RWPE1 (cell line): ENCODE data around the gene KRTAP5-9.
"Not testable (repeated sequence)": the region's sequence is repeated elsewhere in the genome, so short reads cannot be mapped to it uniquely, and the experiment has no call there.

Experiments used
- CTCF ChIA-PET: fragments of 350-600 bp; sonication (Branson Sonifier 250); formaldehyde crosslinking; extraction: SDS; loops from one replicate; lab custom pipeline; 2021; lab: Yijun Ruan, JAX
- POLR2A ChIA-PET: fragments of 400-600 bp; formaldehyde crosslinking; extraction: SDS; loops from one replicate; lab custom pipeline; 2020; ENCODE audit warnings: antibody characterized with exemption; ENCODE audit not compliant: low non-redundant PET; lab: Yijun Ruan, JAX
- DNase-seq: peaks from one replicate; pipeline ENCODE4 v3.0.0; 2012; ENCODE audit warnings: low spot score
- H3K27ac ChIP-seq: fragments of 450-650 bp; 2 replicates; pipeline ENCODE4 v1.5.1; 2017
- TF ChIP-seq, protein P1 (sequence below): fragments of 450-650 bp; conservative IDR thresholded peaks from 2 replicates; pipeline ENCODE4 v1.5.1; 2017; ENCODE audit warnings: low read depth, mild to moderate bottlenecking

Gene KRTAP5-9

DNA sequence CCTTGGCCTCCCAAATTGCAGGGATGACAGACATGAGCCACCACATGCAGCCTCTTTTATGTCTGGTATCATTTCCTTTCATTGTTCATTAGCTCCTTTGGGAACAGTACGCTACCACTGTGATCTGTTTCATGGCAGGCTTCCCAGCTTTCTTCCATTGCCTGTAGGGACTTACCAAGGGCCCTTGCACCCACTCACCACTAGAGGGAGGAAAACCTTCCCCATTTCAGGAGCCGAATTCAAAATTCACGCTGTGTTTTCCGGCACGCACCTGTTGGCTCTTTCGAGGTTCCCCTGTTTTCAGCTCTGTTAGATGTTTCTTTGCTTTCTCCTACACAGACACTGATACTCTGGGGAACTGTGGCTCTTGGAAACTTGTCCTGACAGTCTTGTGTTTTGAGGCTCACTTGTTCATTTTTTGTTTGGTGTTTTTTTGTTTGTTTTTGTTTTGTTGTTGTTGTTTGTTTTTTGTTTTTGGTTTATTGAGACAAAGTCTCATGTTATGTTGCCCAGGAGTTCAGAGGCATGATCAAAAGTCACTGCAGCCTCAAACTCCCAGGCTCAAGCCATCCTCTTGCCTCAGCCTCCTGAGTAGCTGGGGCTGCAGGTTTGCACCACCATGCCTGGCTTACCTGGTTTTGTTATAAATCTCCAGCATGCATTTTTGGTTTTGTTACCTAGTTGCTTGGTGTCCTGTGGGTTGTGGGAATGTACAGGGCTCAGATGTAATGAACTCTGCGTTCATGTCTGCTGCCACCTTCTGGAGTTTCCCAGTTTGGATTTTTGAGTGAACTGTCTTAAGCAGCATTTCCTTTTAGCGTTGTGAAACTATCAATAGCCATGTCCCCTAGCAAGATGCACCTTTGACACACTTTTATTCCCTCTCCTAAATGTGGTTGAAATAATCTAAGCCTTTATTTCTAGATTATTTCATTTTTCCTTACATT is 32.1 kb downstream of the KRTAP5-9 start:
- CTCF ChIA-PET, result interaction anchor here (0.5 to 1.0 kb wide), 9 partner anchors 15 to 856 kb away, joined by 3 to 10 read pairs (median 4); no protein-coding TSS in a partner anchor
- no peak overlapping the region for H3K27ac ChIP-seq
- TF ChIP-seq, protein P1, sequence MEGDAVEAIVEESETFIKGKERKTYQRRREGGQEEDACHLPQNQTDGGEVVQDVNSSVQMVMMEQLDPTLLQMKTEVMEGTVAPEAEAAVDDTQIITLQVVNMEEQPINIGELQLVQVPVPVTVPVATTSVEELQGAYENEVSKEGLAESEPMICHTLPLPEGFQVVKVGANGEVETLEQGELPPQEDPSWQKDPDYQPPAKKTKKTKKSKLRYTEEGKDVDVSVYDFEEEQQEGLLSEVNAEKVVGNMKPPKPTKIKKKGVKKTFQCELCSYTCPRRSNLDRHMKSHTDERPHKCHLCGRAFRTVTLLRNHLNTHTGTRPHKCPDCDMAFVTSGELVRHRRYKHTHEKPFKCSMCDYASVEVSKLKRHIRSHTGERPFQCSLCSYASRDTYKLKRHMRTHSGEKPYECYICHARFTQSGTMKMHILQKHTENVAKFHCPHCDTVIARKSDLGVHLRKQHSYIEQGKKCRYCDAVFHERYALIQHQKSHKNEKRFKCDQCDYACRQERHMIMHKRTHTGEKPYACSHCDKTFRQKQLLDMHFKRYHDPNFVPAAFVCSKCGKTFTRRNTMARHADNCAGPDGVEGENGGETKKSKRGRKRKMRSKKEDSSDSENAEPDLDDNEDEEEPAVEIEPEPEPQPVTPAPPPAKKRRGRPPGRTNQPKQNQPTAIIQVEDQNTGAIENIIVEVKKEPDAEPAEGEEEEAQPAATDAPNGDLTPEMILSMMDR, result peak; percentile 89
- peak; percentile 61 for DNase-seq
- POLR2A ChIA-PET, result no interaction called here

DNA sequence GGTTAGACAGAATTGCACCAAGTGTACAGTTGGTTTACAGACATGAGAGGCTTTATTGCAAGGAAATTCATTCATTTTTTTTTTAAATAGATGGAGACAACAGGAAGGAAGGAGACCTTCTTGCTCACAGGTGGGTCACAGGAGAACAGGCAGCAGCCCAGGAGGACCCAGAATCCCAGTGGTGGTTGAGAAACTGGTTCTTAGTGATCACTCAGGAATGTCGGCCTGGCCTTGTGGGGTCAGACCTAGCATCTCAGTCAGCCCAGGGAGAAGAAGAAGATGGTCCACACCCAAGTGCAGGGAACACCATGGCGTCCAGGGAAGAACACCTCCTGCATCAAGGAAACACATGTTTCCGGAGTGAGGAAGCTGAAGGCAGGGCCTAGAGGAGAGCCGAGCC is 33.6 kb downstream of the KRTAP5-9 start:
- H3K27ac ChIP-seq, result no peak overlapping the region
- ChIA-PET POLR2A (no interaction called here), CTCF (interaction anchor here (0.6 kb wide), 1 partner anchor 10 kb away, joined by 3 read pairs; no protein-coding TSS in a partner anchor)
- DNase-seq, result no peak
- TF ChIP-seq, protein P1, result no peak

DNA sequence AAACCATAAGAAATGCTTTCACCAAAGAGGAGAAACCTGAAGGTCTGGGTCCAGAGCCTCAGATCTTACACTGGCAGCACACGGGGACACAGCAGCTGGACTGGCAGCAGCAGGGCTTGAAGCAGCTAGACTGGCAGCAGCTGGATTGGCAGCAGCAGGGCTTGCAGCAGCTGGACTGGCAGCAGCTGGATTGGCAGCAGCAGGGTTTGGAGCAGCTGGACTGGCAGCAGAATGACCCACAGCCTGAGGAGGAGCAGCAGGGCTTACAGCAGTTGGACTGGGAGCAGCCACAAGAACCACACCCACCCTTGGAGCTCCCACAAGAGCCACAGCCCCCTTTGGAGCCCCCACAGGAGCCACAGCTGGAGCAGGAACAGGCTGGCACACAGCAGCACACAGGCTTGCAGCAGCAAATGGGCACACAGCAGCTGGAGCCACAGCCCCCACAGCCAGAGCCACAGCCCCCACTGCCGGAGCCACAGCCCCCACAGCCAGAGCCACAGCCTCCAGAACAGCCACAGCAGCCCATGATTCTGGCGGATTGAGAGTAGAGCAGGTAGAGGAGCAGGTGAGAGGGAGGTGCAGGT is 34.2 kb downstream of the KRTAP5-9 start, which contains the start of gene KRTAP5-11:
Gene KRTAP5-11, minus strand, starts transcription at position 567 of the 587 bp plus-strand sequence. Its CDS starts 38 bp downstream, at position 529.
- ChIA-PET POLR2A (no interaction called here), CTCF (no interaction called here)
- TF ChIP-seq, protein P1, result no peak
- H3K27ac ChIP-seq, result no peak within 1 kb of the TSS
- no peak for DNase-seq

DNA sequence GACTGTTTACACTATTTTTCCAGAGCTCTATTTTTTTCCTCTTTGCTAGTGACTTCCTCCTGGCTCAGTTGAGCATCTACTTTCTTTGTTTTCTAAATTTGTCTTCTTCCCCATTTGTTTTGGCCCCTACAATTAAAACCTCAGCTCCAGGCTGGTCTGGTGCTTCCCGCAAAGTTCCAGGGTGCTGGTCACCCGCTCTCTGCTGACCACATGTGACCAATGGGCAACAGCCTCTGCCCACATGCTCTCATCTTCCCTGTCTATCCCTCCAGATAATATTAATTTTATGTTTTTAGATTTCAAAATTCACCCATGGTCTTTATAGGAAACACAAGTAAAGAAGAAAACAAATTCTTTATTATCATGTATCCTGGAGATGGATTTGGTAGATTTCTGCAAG is 34.7 kb downstream of the KRTAP5-9 start:
- POLR2A ChIA-PET, DNase-seq, H3K27ac ChIP-seq, CTCF ChIA-PET: not testable (repeated sequence)

DNA sequence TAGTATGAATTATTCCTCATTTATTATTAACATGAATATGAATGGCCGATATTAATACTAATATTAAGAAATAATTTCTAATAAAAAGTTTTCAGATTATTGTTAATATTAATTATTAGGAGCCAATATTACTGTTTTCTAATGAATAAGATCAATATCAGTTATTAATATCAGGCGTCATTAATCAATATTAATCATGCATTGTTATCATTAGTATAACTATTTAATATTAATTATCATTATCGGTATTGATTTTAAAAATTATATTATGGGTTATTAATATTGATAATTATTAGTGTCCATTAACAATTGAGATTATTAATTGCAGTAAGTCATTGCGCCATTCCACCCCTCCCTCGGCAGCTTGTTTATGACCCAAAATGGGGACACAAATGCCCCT is 37.5 kb downstream of the KRTAP5-9 start:
- CTCF ChIA-PET, H3K27ac ChIP-seq, DNase-seq, POLR2A ChIA-PET: not testable (repeated sequence)

- CTCF ChIA-PET, result interaction anchor here (0.6 kb wide), 1 partner anchor 1897 kb away, joined by 3 read pairs; no protein-coding TSS in a partner anchor
- DNase-seq, POLR2A ChIA-PET, H3K27ac ChIP-seq: not testable (repeated sequence)
Observed at GRCh38 chr11:71588314-71588713, 40.1 kb downstream of the KRTAP5-9 start.

DNA sequence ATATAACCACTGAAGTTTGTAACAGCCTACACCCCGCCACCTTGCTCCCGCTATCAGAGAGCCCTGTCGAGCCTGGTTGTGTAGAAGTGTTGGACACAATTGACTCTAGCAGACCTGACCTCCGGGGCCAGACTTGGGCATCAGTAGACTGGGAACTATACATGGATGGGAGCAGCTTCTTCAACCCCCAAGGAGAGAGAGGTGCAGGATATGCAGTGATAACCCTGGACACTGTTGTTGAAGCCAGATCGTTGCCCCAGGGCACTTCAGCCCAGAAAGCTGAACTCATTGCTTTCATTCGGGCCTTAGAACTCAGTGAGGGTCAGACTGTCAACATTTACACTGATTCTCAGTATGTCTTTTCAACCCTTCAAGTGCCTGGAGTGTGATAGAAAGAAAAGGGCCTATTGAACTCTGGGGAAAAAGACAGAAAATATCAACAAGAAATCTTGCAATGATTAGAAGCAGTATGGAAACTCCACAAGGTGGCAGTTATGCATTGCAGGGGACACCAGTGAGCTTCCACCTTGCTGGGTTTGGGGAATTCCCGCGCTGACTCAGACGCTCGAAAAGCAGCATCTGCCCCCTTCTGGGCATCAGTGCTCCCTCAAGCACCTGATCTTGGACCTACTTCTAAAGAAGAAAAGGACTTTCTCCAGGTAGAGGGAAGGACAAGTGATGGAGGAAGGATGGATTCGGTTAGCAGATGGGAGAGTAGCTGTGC is 40.8 kb downstream of the KRTAP5-9 start:
- H3K27ac ChIP-seq, DNase-seq, POLR2A ChIA-PET, CTCF ChIA-PET: not testable (repeated sequence)

DNA sequence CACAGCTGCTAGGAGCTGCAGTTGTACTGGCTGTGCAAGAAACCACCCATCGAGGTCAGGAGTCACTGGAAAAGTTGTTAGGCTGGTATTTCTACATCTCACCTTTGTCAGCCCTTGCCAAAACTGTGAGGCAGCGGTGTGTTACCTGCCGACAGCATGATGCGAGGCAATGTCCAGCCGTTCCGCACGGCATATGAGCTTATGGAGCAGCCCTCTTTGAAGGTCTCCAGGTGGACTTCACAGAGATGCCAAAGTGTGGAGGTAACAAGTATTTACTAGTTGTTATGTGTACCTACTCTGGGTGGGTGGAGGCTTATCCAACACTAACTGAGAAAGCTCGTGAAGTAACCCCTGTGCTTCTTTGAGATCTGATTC is 41.3 kb downstream of the KRTAP5-9 start:
- POLR2A ChIA-PET, H3K27ac ChIP-seq, CTCF ChIA-PET, DNase-seq: not testable (repeated sequence)
